Measurements from ENCODE around the gene ALKBH6. TPM values are rescaled to one million over a fixed set of nuclear protein-coding genes. Genes with fewer than 3 reads are reported as not detected.

Gene ALKBH6
- total and polyA plus RNA-seq, 2 of the 13 experiments (the other 11 are each of a cell fraction or from before 2014, with no cell fraction given) = 13.7 to 18.1 TPM

GRCh38 chr19:36058481-36059179 is 44.6 kb upstream of the ALKBH6 start (continued):
- TF ChIP-seq ZNF350 (CRISPR knock-in tag; IDR thresholded peaks at IDR 0.05; ENCODE audit: borderline replicate concordance, low read depth) (peak; percentile 16; the same call in 1 of the 2 replicates), PRDM4 (CRISPR knock-in tag; IDR thresholded peaks at IDR 0.05; ENCODE audit: borderline replicate concordance) (no peak), ZNF101 (CRISPR knock-in tag; IDR thresholded peaks at IDR 0.05; ENCODE audit: borderline replicate concordance, low read depth) (no peak), ZNF354B (CRISPR knock-in tag; IDR thresholded peaks at IDR 0.05) (no peak), TAF15 (IDR thresholded peaks at IDR 0.05; ENCODE audit: low read depth, low read length, poor library complexity, severe bottlenecking) (no peak), HMGXB4 (CRISPR knock-in tag; IDR thresholded peaks at IDR 0.05; ENCODE audit: borderline replicate concordance in 1 of 2, low read depth in 1 of 2) (no peak), TAF1 (CRISPR knock-in tag; IDR thresholded peaks at IDR 0.05) (0 out of 2 replicates have a peak, but pooled peaks have one; percentile 17), HDAC1 (CRISPR knock-in tag; IDR thresholded peaks at IDR 0.05) (peak; percentile 46; the same call in 1 of the 2 replicates), HNRNPL (IDR thresholded peaks at IDR 0.05; ENCODE audit: low read depth, low read length) (0 out of 2 replicates have a peak, but pooled peaks have one; percentile 39), IKZF4 (CRISPR knock-in tag; IDR thresholded peaks at IDR 0.05; ENCODE audit: borderline replicate concordance, low read depth, not compliant biosample characterization) (no peak), THAP11 (CRISPR knock-in tag; IDR thresholded peaks at IDR 0.05) (peak; percentile 48), SIX1 (CRISPR knock-in tag; IDR thresholded peaks at IDR 0.05; ENCODE audit: borderline replicate concordance) (peak; percentile 96), KDM6A (CRISPR knock-in tag; IDR thresholded peaks at IDR 0.05; ENCODE audit: low read depth) (peak; percentile 72; the same call in 1 of the 2 replicates), TEAD3 (CRISPR knock-in tag; optimal IDR thresholded peaks at IDR 0.05; ENCODE audit: borderline replicate concordance) (peak; percentile 78), SOX5 (CRISPR knock-in tag; IDR thresholded peaks at IDR 0.05; ENCODE audit: borderline replicate concordance) (peak; percentile 51; the same call in 1 of the 2 replicates)
- TF ChIP-seq, protein P1, sequence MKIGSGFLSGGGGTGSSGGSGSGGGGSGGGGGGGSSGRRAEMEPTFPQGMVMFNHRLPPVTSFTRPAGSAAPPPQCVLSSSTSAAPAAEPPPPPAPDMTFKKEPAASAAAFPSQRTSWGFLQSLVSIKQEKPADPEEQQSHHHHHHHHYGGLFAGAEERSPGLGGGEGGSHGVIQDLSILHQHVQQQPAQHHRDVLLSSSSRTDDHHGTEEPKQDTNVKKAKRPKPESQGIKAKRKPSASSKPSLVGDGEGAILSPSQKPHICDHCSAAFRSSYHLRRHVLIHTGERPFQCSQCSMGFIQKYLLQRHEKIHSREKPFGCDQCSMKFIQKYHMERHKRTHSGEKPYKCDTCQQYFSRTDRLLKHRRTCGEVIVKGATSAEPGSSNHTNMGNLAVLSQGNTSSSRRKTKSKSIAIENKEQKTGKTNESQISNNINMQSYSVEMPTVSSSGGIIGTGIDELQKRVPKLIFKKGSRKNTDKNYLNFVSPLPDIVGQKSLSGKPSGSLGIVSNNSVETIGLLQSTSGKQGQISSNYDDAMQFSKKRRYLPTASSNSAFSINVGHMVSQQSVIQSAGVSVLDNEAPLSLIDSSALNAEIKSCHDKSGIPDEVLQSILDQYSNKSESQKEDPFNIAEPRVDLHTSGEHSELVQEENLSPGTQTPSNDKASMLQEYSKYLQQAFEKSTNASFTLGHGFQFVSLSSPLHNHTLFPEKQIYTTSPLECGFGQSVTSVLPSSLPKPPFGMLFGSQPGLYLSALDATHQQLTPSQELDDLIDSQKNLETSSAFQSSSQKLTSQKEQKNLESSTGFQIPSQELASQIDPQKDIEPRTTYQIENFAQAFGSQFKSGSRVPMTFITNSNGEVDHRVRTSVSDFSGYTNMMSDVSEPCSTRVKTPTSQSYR (CRISPR knock-in tag; IDR thresholded peaks at IDR 0.05; ENCODE audit: borderline replicate concordance) = peak; percentile 97
- TF ChIP-seq, protein P2, sequence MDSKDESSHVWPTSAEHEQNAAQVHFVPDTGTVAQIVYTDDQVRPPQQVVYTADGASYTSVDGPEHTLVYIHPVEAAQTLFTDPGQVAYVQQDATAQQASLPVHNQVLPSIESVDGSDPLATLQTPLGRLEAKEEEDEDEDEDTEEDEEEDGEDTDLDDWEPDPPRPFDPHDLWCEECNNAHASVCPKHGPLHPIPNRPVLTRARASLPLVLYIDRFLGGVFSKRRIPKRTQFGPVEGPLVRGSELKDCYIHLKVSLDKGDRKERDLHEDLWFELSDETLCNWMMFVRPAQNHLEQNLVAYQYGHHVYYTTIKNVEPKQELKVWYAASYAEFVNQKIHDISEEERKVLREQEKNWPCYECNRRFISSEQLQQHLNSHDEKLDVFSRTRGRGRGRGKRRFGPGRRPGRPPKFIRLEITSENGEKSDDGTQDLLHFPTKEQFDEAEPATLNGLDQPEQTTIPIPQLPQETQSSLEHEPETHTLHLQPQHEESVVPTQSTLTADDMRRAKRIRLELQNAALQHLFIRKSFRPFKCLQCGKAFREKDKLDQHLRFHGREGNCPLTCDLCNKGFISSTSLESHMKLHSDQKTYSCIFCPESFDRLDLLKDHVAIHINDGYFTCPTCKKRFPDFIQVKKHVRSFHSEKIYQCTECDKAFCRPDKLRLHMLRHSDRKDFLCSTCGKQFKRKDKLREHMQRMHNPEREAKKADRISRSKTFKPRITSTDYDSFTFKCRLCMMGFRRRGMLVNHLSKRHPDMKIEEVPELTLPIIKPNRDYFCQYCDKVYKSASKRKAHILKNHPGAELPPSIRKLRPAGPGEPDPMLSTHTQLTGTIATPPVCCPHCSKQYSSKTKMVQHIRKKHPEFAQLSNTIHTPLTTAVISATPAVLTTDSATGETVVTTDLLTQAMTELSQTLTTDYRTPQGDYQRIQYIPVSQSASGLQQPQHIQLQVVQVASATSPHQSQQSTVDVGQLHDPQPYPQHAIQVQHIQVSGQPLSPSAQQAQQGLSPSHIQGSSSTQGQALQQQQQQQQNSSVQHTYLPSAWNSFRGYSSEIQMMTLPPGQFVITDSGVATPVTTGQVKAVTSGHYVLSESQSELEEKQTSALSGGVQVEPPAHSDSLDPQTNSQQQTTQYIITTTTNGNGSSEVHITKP (CRISPR knock-in tag; IDR thresholded peaks at IDR 0.05; ENCODE audit: low read depth) = peak; percentile 38; the same call in 1 of the 2 replicates

Measured in HepG2 (cell line).